Trophoblast cell (in vitro differentiated cells and primary cell): ENCODE measurements around the gene CBARP.

Experiments used
- DNase-seq, 2 donors: peaks; one replicate each; pipeline ENCODE4 v3.0.0-alpha.2; 2016
- H2AFZ ChIP-seq: 2 replicates; pipeline ENCODE4 v1.6.1; 2013; ENCODE audit warnings: low read length, moderate library complexity, mild to moderate bottlenecking; ENCODE audit not compliant: insufficient read depth, poor library complexity
- H2AK5ac ChIP-seq: 2 replicates; pipeline ENCODE4 v1.6.1; 2013; ENCODE audit warnings: mild to moderate bottlenecking, low read length
- H2BK120ac ChIP-seq: 2 replicates; pipeline ENCODE4 v1.6.1; 2013; ENCODE audit warnings: low read length, mild to moderate bottlenecking, moderate library complexity; ENCODE audit not compliant: insufficient read depth, poor library complexity
- H2BK12ac ChIP-seq: 2 replicates; pipeline ENCODE4 v1.6.1; 2013; ENCODE audit warnings: mild to moderate bottlenecking, low read length, moderate library complexity
- H2BK5ac ChIP-seq: 2 replicates; pipeline ENCODE4 v1.6.1; 2013; ENCODE audit warnings: low read length, low read depth, moderate library complexity, mild to moderate bottlenecking; ENCODE audit not compliant: poor library complexity
- H3K14ac ChIP-seq: 2 replicates; pipeline ENCODE4 v1.6.1; 2013; ENCODE audit warnings: mild to moderate bottlenecking, low read length
- H3K18ac ChIP-seq: 2 replicates; pipeline ENCODE4 v1.6.1; 2013; ENCODE audit warnings: mild to moderate bottlenecking, low read length
- H3K23ac ChIP-seq: 2 replicates; pipeline ENCODE4 v1.6.1; 2013; ENCODE audit warnings: low read length
- H3K27ac ChIP-seq: 2 replicates; pipeline ENCODE4 v1.5.1; 2013; ENCODE audit warnings: low read depth, mild to moderate bottlenecking, inconsistent platforms, low read length, moderate library complexity
- H3K27me3 ChIP-seq: 2 replicates; pipeline ENCODE4 v1.6.1; 2013; ENCODE audit warnings: inconsistent platforms, mild to moderate bottlenecking, low read length, moderate library complexity; ENCODE audit not compliant: insufficient read depth
- H3K36me3 ChIP-seq, 2 experiments: 1 replicate in 1 of 2; 2 replicates in 1 of 2; pipeline ENCODE4 v1.6.1; 2013; ENCODE audit warnings: low read length in 2 of 2, mild to moderate bottlenecking in 2 of 2, moderate library complexity in 1 of 2; ENCODE audit not compliant: insufficient read depth in 2 of 2, control insufficient read depth in 1 of 2
- H3K4ac ChIP-seq: 2 replicates; pipeline ENCODE4 v1.6.1; 2013; ENCODE audit warnings: low read depth, mild to moderate bottlenecking, low read length, moderate library complexity
- H3K4me1 ChIP-seq, 2 experiments: 1 replicate in 1 of 2; 2 replicates in 1 of 2; pipeline ENCODE4 v1.6.1; 2013; ENCODE audit warnings: low read length in 2 of 2, mild to moderate bottlenecking in 2 of 2, moderate library complexity in 1 of 2; ENCODE audit not compliant: insufficient read depth in 2 of 2, control insufficient read depth in 1 of 2
- H3K4me2 ChIP-seq: 2 replicates; pipeline ENCODE4 v1.6.1; 2013; ENCODE audit warnings: inconsistent platforms, mild to moderate bottlenecking, low read length, moderate library complexity
- H3K4me3 ChIP-seq: 2 replicates; pipeline ENCODE4 v1.5.1; 2013; ENCODE audit warnings: mild to moderate bottlenecking, low read depth, low read length, inconsistent platforms
- H3K79me1 ChIP-seq: one replicate; pipeline ENCODE4 v1.6.1; 2013; ENCODE audit warnings: low read length
- H3K79me2 ChIP-seq: 2 replicates; pipeline ENCODE4 v1.6.1; 2013; ENCODE audit warnings: low read length, mild to moderate bottlenecking; ENCODE audit not compliant: control insufficient read depth, insufficient read depth, poor library complexity
- H3K9ac ChIP-seq: 2 replicates; pipeline ENCODE4 v1.6.1; 2013; ENCODE audit warnings: mild to moderate bottlenecking, low read length
- H3K9me3 ChIP-seq: 2 replicates; pipeline ENCODE4 v1.6.1; 2013; ENCODE audit warnings: low read depth, mild to moderate bottlenecking, control low read depth, inconsistent platforms, low read length; ENCODE audit not compliant: insufficient read depth
- H4K12ac ChIP-seq: 2 replicates; pipeline ENCODE4 v1.6.1; 2013; ENCODE audit warnings: low read depth, mild to moderate bottlenecking, low read length, moderate library complexity
- H4K8ac ChIP-seq: 2 replicates; pipeline ENCODE4 v1.6.1; 2013; ENCODE audit warnings: low read depth, mild to moderate bottlenecking, low read length, moderate library complexity
- H4K91ac ChIP-seq: one replicate; pipeline ENCODE4 v1.6.1; 2013; ENCODE audit warnings: low read depth, mild to moderate bottlenecking, low read length, moderate library complexity
- WGBS: extraction: QIAGEN DNeasy Blood & Tissue Kit; methylation state at CpG from one replicate; pipeline ENCODE4 v1.1.7; 2013; ENCODE audit warnings: missing lambda C conversion rate; ENCODE audit not compliant: insufficient read length, insufficient coverage; ENCODE audit errors: extremely low coverage; 5-methylcytosine and 5-hydroxymethylcytosine counted together

Gene CBARP

GRCh38 chr19:1236576-1236975 lies 1.2 kb downstream of the CBARP start:
- Histone ChIP-seq H3K23ac (no peak overlapping the region), H2BK12ac (no peak overlapping the region), H3K36me3 (peaks cover 30 to 31% of the 10 kb centered on the region in 2 experiments), H2AK5ac (no peak overlapping the region), H4K12ac (no peak overlapping the region), H3K9me3 (peaks cover 3% of the 10 kb centered on the region), H3K4me3 (peak overlapping the region; percentile 83), H4K8ac (no peak overlapping the region), H2BK120ac (no peak overlapping the region), H3K27ac (no peak overlapping the region), H3K4me1 (peaks cover 11 to 27% of the 10 kb centered on the region in 2 experiments), H3K4me2 (peak overlapping the region; percentile 98), H3K79me1 (peaks cover 10% of the 10 kb centered on the region), H2BK5ac (no peak overlapping the region), H3K18ac (peak overlapping the region; percentile 55), H4K91ac (no peak overlapping the region), H3K14ac (no peak overlapping the region), H3K9ac (no peak overlapping the region), H3K27me3 (no peaks in the 10 kb centered on the region), H3K4ac (no peak overlapping the region), H3K79me2 (peaks cover 1% of the 10 kb centered on the region), H2AFZ (no peak overlapping the region)
- WGBS: no CpG with 5 or more reads among the region's 42 CpGs
- no peak for DNase-seq

- Histone ChIP-seq H3K14ac (no peak overlapping the region), H3K27me3 (no peaks in the 10 kb centered on the region), H3K27ac (no peak overlapping the region), H3K9me3 (peaks cover 5% of the 10 kb centered on the region), H2BK5ac (no peak overlapping the region), H3K79me2 (peaks cover 1% of the 10 kb centered on the region), H4K91ac (no peak overlapping the region), H3K9ac (no peak overlapping the region), H3K4me1 (peaks cover 9 to 25% of the 10 kb centered on the region in 2 experiments), H4K8ac (no peak overlapping the region), H3K79me1 (peaks cover 10% of the 10 kb centered on the region), H3K36me3 (peaks cover 30 to 31% of the 10 kb centered on the region in 2 experiments), H3K4ac (no peak overlapping the region), H2BK120ac (no peak overlapping the region), H3K4me3 (no peak overlapping the region), H3K18ac (no peak overlapping the region), H2AK5ac (no peak overlapping the region), H2AFZ (no peak overlapping the region), H3K23ac (no peak overlapping the region), H2BK12ac (no peak overlapping the region), H3K4me2 (peak overlapping the region; percentile 43), H4K12ac (no peak overlapping the region)
- WGBS: no CpG with 5 or more reads among the region's 39 CpGs
- DNase-seq: peak; percentile 60 to 71
Measured at GRCh38 chr19:1235625-1236538, 1.9 kb downstream of the CBARP start.

DNA sequence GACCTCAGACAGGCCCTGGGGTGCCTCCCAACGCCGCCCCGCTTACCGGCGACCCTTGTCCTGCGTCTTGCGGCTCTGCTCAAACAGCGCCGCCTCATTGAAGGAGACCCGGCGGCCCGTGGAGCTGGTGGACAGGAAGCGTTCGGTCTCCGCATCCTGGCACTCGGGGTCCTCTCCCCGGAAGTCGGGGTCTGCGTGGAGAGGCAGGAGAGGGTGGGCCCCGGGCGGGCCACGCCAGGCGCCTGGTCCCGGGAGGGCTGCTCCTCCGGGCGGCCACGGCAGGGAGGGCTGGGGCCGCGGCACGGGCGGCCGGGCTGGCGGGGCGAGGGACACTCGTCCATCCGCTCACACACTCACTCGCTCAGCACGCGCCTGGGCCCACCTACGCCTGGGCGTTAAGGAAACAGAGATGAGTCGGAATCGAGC lies 2.8 kb downstream of the CBARP start:
- H3K9ac ChIP-seq: no peak overlapping the region
- H3K4me2 ChIP-seq: no peak overlapping the region
- peaks cover 9% of the 10 kb centered on the region for H3K79me1 ChIP-seq
- H3K79me2 ChIP-seq: peaks cover 1% of the 10 kb centered on the region
- H3K9me3 ChIP-seq: peaks cover 5% of the 10 kb centered on the region
- no peak overlapping the region for H4K12ac ChIP-seq
- H2AFZ ChIP-seq: no peak overlapping the region
- H2BK120ac ChIP-seq: no peak overlapping the region
- H3K4me1 ChIP-seq: peaks cover 9 to 25% of the 10 kb centered on the region in 2 experiments
- DNase-seq: no peak
- H2AK5ac ChIP-seq: no peak overlapping the region
- H4K91ac ChIP-seq: no peak overlapping the region
- H3K36me3 ChIP-seq: peaks cover 30 to 34% of the 10 kb centered on the region in 2 experiments
- H4K8ac ChIP-seq: no peak overlapping the region
- no peak overlapping the region for H3K27ac ChIP-seq
- H3K27me3 ChIP-seq: no peaks in the 10 kb centered on the region
- H2BK5ac ChIP-seq: no peak overlapping the region
- H2BK12ac ChIP-seq: no peak overlapping the region
- no peak overlapping the region for H3K18ac ChIP-seq
- H3K4me3 ChIP-seq: no peak overlapping the region
- H3K14ac ChIP-seq: no peak overlapping the region
- H3K23ac ChIP-seq: no peak overlapping the region
- H3K4ac ChIP-seq: no peak overlapping the region
- no CpG with 5 or more reads among the region's 43 CpGs for WGBS

DNA sequence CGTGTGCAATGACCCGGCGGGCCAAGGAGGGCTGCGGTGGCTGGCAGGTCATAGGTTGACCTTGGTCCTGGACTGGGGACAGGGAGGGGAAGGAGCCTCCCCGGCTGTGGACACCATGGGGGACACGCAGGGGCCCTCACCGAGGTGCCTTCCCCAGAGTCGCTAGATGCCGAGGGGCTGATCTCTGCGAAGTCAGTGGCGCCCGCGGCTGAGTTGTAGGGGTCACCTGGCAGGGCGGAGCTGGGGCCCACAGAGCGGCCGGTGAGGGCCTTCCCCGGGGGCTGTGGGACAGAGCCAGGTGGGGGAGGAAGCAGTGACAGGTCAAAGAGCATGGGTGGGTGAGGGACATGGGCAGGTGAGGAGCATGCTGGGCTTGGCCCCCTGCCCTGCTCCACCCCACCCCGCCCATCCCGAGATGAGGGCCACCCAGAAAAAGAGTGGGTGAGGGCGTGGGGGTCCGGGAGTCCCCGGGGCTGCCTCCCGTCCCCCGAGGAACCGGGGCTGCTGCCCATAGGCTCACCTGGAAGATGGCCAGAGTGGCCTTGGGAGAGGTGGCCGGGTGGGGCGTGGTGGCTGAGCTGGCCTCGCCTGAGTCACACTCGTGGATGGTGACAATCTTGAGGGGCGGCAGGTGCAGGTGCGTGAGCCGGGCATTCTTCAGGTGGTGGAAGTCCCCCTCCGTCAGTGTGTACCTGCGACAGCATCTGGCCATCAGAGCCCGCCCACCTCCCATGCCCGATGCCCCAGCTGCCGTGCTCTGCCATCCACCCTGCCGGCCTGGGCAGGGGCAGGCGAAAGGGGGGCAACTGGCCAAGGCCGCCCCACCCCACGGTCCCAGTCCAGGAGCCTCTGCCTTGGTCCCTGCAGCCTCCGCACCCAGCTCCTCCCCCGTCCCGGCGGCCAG lies 3.5 kb downstream of the CBARP start:
- DNase-seq: no peak
- Histone ChIP-seq H3K9me3 (peaks cover 5% of the 10 kb centered on the region), H3K27me3 (no peaks in the 10 kb centered on the region), H3K18ac (no peak overlapping the region), H3K14ac (no peak overlapping the region), H3K9ac (no peak overlapping the region), H4K91ac (no peak overlapping the region), H4K8ac (no peak overlapping the region), H4K12ac (no peak overlapping the region), H2AFZ (no peak overlapping the region), H3K4me3 (no peak overlapping the region), H3K36me3 (peaks cover 30 to 35% of the 10 kb centered on the region in 2 experiments), H3K79me2 (peaks cover 1% of the 10 kb centered on the region), H3K27ac (no peak overlapping the region), H3K4me2 (no peak overlapping the region), H3K4me1 (peaks cover 9 to 20% of the 10 kb centered on the region in 2 experiments), H2BK120ac (no peak overlapping the region), H2AK5ac (no peak overlapping the region), H2BK5ac (no peak overlapping the region), H2BK12ac (no peak overlapping the region), H3K23ac (no peak overlapping the region), H3K4ac (no peak overlapping the region), H3K79me1 (peaks cover 8% of the 10 kb centered on the region)
- WGBS: no CpG with 5 or more reads among the region's 45 CpGs
